Endodermal cell (in vitro differentiated cells): ENCODE data around the gene TMEM266. TPM values are rescaled to one million over a fixed set of nuclear protein-coding genes. Genes with fewer than 3 reads are reported as not detected.
A peak's percentile ranks its signal among the peaks of the same experiment; 100 is the strongest.

ENCODE experiments used
- DNase-seq: peaks from one replicate; pipeline ENCODE4 v3.0.0-alpha.2; 2017
- H3K27ac ChIP-seq: 2 replicates; pipeline ENCODE4 v1.5.1; 2013; ENCODE audit warnings: mild to moderate bottlenecking, low read depth, low read length, moderate library complexity
- H3K27me3 ChIP-seq: 2 replicates; pipeline ENCODE4 v1.6.1; 2013; ENCODE audit warnings: mild to moderate bottlenecking, low read length, moderate library complexity; ENCODE audit not compliant: insufficient read depth, control insufficient read depth, poor library complexity, severe bottlenecking
- H3K36me3 ChIP-seq: 2 replicates; pipeline ENCODE4 v1.7.0; 2013; ENCODE audit warnings: mild to moderate bottlenecking, low read length, moderate library complexity; ENCODE audit not compliant: control insufficient read depth, insufficient read depth
- H3K4me1 ChIP-seq: one replicate; pipeline ENCODE4 v1.7.0; 2013; ENCODE audit warnings: low read length; ENCODE audit not compliant: control insufficient read depth, insufficient read depth
- H3K4me3 ChIP-seq: 2 replicates; pipeline ENCODE4 v1.5.1; 2013; ENCODE audit warnings: mild to moderate bottlenecking, low read length, moderate library complexity
- H3K9ac ChIP-seq: 2 replicates; pipeline ENCODE4 v1.6.1; 2013; ENCODE audit warnings: mild to moderate bottlenecking, low read length, moderate library complexity; ENCODE audit not compliant: poor library complexity, severe bottlenecking; ENCODE audit errors: extremely low read depth
- H3K9me3 ChIP-seq: 2 replicates; pipeline ENCODE4 v1.6.1; 2013; ENCODE audit warnings: mild to moderate bottlenecking, low read length, moderate library complexity; ENCODE audit not compliant: control insufficient read depth
- H3K27ac Mint-ChIP-seq: 2 replicates; pipeline ENCODE4 v1.8.0; 2020; ENCODE audit warnings: mixed read lengths
- H3K27me3 Mint-ChIP-seq: 2 replicates; pipeline ENCODE4 v1.8.0; 2021; ENCODE audit warnings: mild to moderate bottlenecking, mixed read lengths; ENCODE audit not compliant: insufficient read depth
- H3K36me3 Mint-ChIP-seq: 2 replicates; pipeline ENCODE4 v1.8.0; 2020; ENCODE audit warnings: low read depth, mixed read lengths
- H3K4me1 Mint-ChIP-seq: 2 replicates; pipeline ENCODE4 v1.8.0; 2020; ENCODE audit warnings: mixed read lengths
- H3K4me3 Mint-ChIP-seq: 2 replicates; pipeline ENCODE4 v1.8.0; 2020; ENCODE audit warnings: mild to moderate bottlenecking, moderate library complexity, mixed read lengths
- H3K9me3 Mint-ChIP-seq: 2 replicates; pipeline ENCODE4 v1.8.0; 2020; ENCODE audit warnings: mild to moderate bottlenecking, mixed read lengths
- CTCF ChIP-seq: fragments of 200-600 bp; sonication (generic); conservative IDR thresholded peaks from 2 replicates; pipeline ENCODE4 v1.5.0; 2021; ENCODE audit warnings: antibody characterized with exemption, mild to moderate bottlenecking
- WGBS, 2 experiments: methylation state at CpG; one replicate each; pipeline versions ENCODE4 v1.1.5 to v1.1.7; 2013; ENCODE audit warnings: missing lambda C conversion rate in 2 of 2, mixed read lengths in 1 of 2; ENCODE audit not compliant: insufficient coverage in 1 of 2, insufficient read length in 1 of 2; 5-methylcytosine and 5-hydroxymethylcytosine counted together
- total RNA-seq, 2 donors: library from RNA; stranded (reverse); fragmentation: NEBNext Ultra II Directional in 1 of 2; extraction: Animal tissue kit (Norgen Biotek cat#: 25700) in 1 of 2; gene quantifications; 2 replicates in 1 of 2; 3 replicates in 1 of 2; pipeline ENCODE4 v1.2.1, GENCODE V29; 2021

TMEM266 gene
- total RNA-seq, 2 donors from 2014 or later, result 1.8 to 2.0 TPM

- H3K4me1 Mint-ChIP-seq, result peaks cover 19% of the 10 kb centered on the region
- H3K36me3 Mint-ChIP-seq, result no peaks in the 10 kb centered on the region
- Histone ChIP-seq H3K4me3 (no peak overlapping the region), H3K9me3 (no peaks in the 10 kb centered on the region), H3K27me3 (no peaks in the 10 kb centered on the region), H3K9ac (no peak overlapping the region), H3K4me1 (no peaks in the 10 kb centered on the region), H3K36me3 (no peaks in the 10 kb centered on the region), H3K27ac (no peak overlapping the region)
- no peaks in the 10 kb centered on the region for H3K9me3 Mint-ChIP-seq
- 77 to 91% methylated on average over 4 to 7 of the region's 7 CpGs for WGBS, 2 experiments
- DNase-seq, result no peak
- no peak overlapping the region for H3K4me3 Mint-ChIP-seq
- no peak for TF ChIP-seq CTCF
- no peak overlapping the region for H3K27ac Mint-ChIP-seq
- peaks cover 3% of the 10 kb centered on the region for H3K27me3 Mint-ChIP-seq
These were observed 90.7 kb downstream of the TMEM266 start for GRCh38 chr15:76150513-76150912.

DNA sequence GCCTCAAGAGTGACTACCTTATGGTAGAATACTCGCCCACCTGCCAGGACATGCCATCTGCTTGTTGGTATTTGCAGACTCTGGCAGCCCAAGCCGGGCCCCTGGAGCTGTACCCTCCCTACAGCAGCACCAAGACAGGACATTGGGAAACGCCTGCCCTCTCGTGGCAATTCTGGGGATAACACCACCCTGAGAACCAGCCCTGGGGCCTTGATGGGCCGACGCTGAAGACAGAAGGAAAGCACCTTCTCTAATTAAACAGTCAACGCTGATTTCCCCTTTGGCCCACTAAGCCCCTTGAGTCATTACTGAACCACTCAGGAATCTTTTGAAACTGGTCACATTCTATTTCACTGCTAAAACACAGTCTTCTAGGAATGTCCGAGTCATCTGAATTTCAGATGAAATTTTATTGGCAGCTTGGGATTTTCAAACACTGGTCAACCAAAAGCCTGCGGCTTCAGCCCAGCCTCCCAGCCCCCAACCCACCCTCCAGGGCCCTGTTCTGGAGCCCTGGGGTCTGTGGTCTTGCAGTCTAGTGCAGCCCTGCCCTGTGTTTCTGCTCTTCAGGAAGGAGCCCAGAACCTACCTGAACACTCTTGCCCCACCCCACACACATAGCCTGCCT lies 91.3 kb downstream of the TMEM266 start:
- peak overlapping the region; percentile 79 for H3K27ac Mint-ChIP-seq
- H3K9ac ChIP-seq, result no peak overlapping the region
- 19 to 29% methylated on average over 8 to 9 of the region's 9 CpGs for WGBS, 2 experiments

DNA sequence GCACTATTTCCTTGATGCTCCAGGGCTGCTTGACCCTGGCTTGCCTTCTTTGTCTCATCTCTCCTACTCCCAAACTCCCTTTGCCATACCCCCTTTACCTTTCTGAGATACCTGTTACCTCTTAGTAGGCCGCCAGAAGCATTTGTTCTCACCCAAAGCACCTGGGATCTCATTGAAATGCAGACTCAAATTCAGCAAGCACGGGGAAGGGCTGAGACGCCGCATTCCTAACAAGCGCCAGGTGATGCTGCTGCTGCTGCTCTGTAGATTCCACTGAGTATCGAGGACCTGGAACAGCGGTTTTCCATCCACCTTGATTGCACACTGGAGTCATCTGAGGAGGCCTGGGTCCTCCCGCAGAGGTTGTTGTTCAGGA lies 91.8 kb downstream of the TMEM266 start:
- Mint-ChIP-seq H3K4me1 (peaks cover 19% of the 10 kb centered on the region), H3K36me3 (no peaks in the 10 kb centered on the region), H3K9me3 (no peaks in the 10 kb centered on the region), H3K4me3 (no peak overlapping the region), H3K27me3 (peaks cover 3% of the 10 kb centered on the region), H3K27ac (peak overlapping the region; percentile 79)
- Histone ChIP-seq H3K9me3 (no peaks in the 10 kb centered on the region), H3K4me3 (no peak overlapping the region), H3K36me3 (no peaks in the 10 kb centered on the region), H3K4me1 (no peaks in the 10 kb centered on the region), H3K27me3 (no peaks in the 10 kb centered on the region), H3K9ac (no peak overlapping the region), H3K27ac (no peak overlapping the region)
- DNase-seq, result peak; percentile 81
- TF ChIP-seq CTCF, result no peak
- 84 to 89% methylated on average over 8 of the region's 8 CpGs for WGBS, 2 experiments

More for the DNA sequence above, 91.3 kb downstream of the TMEM266 start:
- Histone ChIP-seq H3K36me3 (no peaks in the 10 kb centered on the region), H3K4me3 (no peak overlapping the region), H3K27me3 (no peaks in the 10 kb centered on the region), H3K9me3 (no peaks in the 10 kb centered on the region), H3K27ac (no peak overlapping the region), H3K4me1 (no peaks in the 10 kb centered on the region)
- DNase-seq, result peak; percentile 96
- Mint-ChIP-seq H3K4me3 (no peak overlapping the region), H3K36me3 (no peaks in the 10 kb centered on the region), H3K9me3 (no peaks in the 10 kb centered on the region), H3K27me3 (peaks cover 3% of the 10 kb centered on the region), H3K4me1 (peaks cover 19% of the 10 kb centered on the region)
- TF ChIP-seq CTCF, result peak; percentile 93
